ENCODE results near the gene SSR1.

SSR1 gene

DNA sequence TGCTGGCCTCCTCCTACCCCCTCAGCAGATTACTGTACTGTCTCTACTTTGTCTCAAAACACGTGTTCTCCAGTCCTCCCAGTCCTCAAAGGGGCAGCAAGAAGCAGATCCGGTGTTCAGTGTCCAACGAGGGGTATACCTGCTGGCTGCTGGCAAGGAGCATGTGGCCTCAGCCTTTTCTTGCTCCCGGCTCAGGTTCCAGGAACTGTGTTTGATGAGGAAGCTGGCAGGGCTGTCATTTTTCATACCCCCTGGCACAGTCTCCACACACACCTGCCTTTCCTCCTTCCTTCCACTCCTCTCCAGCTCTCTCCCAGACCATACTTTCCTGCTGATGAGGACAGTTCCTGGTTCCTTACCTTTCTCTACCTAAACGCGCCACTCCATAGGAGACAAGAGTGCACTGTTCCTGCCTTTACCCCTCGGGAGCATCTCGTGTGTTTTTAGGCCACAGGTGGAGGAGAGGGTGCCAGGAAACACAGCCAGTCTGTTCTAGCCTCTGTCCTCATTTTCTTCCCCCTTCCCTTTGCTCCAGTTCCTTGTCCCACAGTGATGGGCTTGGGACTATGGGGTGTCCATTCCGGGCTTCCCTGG is 77.2 kb downstream of the SSR1 start:
- no peaks in the 10 kb centered on the region for H3K27me3 ChIP-seq (ENCODE audit: insufficient read depth, poor library complexity, severe bottlenecking)
- ATAC-seq (ENCODE audit: low read depth) (peak; percentile 64), DNase-seq (ENCODE audit: low spot score) (no peak)
- H3K36me3 ChIP-seq (ENCODE audit: low read depth), result peaks cover 67% of the 10 kb centered on the region
- H3K4me3 ChIP-seq (ENCODE audit: severe bottlenecking), result no peak overlapping the region
- H3K9me3 ChIP-seq (ENCODE audit: severe bottlenecking), result no peaks in the 10 kb centered on the region
- TF ChIP-seq, protein P1, sequence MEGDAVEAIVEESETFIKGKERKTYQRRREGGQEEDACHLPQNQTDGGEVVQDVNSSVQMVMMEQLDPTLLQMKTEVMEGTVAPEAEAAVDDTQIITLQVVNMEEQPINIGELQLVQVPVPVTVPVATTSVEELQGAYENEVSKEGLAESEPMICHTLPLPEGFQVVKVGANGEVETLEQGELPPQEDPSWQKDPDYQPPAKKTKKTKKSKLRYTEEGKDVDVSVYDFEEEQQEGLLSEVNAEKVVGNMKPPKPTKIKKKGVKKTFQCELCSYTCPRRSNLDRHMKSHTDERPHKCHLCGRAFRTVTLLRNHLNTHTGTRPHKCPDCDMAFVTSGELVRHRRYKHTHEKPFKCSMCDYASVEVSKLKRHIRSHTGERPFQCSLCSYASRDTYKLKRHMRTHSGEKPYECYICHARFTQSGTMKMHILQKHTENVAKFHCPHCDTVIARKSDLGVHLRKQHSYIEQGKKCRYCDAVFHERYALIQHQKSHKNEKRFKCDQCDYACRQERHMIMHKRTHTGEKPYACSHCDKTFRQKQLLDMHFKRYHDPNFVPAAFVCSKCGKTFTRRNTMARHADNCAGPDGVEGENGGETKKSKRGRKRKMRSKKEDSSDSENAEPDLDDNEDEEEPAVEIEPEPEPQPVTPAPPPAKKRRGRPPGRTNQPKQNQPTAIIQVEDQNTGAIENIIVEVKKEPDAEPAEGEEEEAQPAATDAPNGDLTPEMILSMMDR (IDR thresholded peaks at IDR 0.05; ENCODE audit: poor library complexity, severe bottlenecking), result no peak
- peaks cover 20% of the 10 kb centered on the region for H3K4me1 ChIP-seq (ENCODE audit: insufficient read depth, poor library complexity, severe bottlenecking)
- H3K27ac ChIP-seq (ENCODE audit: poor library complexity, severe bottlenecking), result peak overlapping the region; percentile 68

DNA sequence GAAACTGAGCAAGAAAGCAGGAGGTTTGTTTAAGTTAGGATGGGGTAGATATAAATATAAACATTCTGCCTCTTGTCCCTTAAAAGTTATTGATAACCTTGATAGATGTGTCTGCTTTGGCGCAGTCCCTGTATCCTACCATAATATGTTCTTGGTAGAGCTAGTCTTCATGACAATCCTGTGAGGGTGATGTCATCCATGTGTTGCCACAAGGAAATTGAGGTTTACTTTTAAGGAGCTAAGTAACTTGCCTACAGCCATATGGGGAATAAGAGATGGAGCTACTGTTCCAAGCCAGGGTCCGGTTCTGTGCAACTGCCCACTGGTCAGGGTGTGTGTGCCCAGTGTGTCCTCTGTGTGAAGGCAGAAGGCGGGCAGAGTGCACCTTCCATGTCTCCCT is 78.5 kb downstream of the SSR1 start:
- H3K4me3 ChIP-seq (ENCODE audit: severe bottlenecking), result no peak overlapping the region
- ATAC-seq (ENCODE audit: low read depth) (no peak), DNase-seq (ENCODE audit: low spot score) (peak; percentile 32)
- H3K9me3 ChIP-seq (ENCODE audit: severe bottlenecking), result no peaks in the 10 kb centered on the region
- peaks cover 64% of the 10 kb centered on the region for H3K36me3 ChIP-seq (ENCODE audit: low read depth)
- TF ChIP-seq, protein P1 (IDR thresholded peaks at IDR 0.05; ENCODE audit: poor library complexity, severe bottlenecking), result no peak
- peaks cover 20% of the 10 kb centered on the region for H3K4me1 ChIP-seq (ENCODE audit: insufficient read depth, poor library complexity, severe bottlenecking)
- H3K27ac ChIP-seq (ENCODE audit: poor library complexity, severe bottlenecking), result peak overlapping the region; percentile 68
- H3K27me3 ChIP-seq (ENCODE audit: insufficient read depth, poor library complexity, severe bottlenecking), result no peaks in the 10 kb centered on the region

DNA sequence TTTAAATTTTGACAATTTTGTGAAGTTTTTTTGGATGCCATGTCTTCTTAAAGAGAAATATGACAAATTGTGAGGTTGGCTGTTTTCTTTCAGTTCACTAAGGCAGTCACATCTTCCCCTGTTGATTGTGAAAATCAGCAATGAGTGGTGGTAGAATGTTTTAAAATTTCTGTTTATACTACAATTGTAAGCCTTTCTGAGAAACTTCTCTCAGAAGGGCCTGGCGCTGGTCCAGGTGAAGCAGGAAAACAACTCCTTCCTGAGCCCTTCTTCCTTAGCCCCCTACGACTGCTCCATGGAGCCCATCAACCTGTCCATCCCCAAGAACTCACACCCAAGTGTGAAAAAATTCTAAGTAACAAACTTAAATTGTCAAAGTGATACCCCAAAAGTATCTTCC is 80.6 kb downstream of the SSR1 start:
- Histone ChIP-seq H3K4me3 (ENCODE audit: severe bottlenecking) (no peak overlapping the region), H3K36me3 (ENCODE audit: low read depth) (peaks cover 62% of the 10 kb centered on the region), H3K27me3 (ENCODE audit: insufficient read depth, poor library complexity, severe bottlenecking) (no peaks in the 10 kb centered on the region), H3K4me1 (ENCODE audit: insufficient read depth, poor library complexity, severe bottlenecking) (peaks cover 15% of the 10 kb centered on the region), H3K9me3 (ENCODE audit: severe bottlenecking) (no peaks in the 10 kb centered on the region), H3K27ac (ENCODE audit: poor library complexity, severe bottlenecking) (no peak overlapping the region)
- ATAC-seq (ENCODE audit: low read depth) (no peak), DNase-seq (ENCODE audit: low spot score) (peak; percentile 14)
- TF ChIP-seq, protein P1 (IDR thresholded peaks at IDR 0.05; ENCODE audit: poor library complexity, severe bottlenecking), result no peak

- H3K27me3 ChIP-seq (ENCODE audit: insufficient read depth, poor library complexity, severe bottlenecking), result no peaks in the 10 kb centered on the region
- peaks cover 11% of the 10 kb centered on the region for H3K4me1 ChIP-seq (ENCODE audit: insufficient read depth, poor library complexity, severe bottlenecking)
- DNase-seq (ENCODE audit: low spot score), result no peak
- ATAC-seq (ENCODE audit: low read depth), result no peak
- H3K4me3 ChIP-seq (ENCODE audit: severe bottlenecking), result no peak overlapping the region
- no peak overlapping the region for H3K27ac ChIP-seq (ENCODE audit: poor library complexity, severe bottlenecking)
- no peaks in the 10 kb centered on the region for H3K9me3 ChIP-seq (ENCODE audit: severe bottlenecking)
- TF ChIP-seq, protein P1 (IDR thresholded peaks at IDR 0.05; ENCODE audit: poor library complexity, severe bottlenecking), result no peak
- H3K36me3 ChIP-seq (ENCODE audit: low read depth), result peaks cover 72% of the 10 kb centered on the region
Measured at GRCh38 chr6:7230956-7231713, 81.9 kb downstream of the SSR1 start.

- Histone ChIP-seq H3K9me3 (ENCODE audit: severe bottlenecking) (no peaks in the 10 kb centered on the region), H3K27me3 (ENCODE audit: insufficient read depth, poor library complexity, severe bottlenecking) (no peaks in the 10 kb centered on the region), H3K36me3 (ENCODE audit: low read depth) (peaks cover 78% of the 10 kb centered on the region), H3K4me1 (ENCODE audit: insufficient read depth, poor library complexity, severe bottlenecking) (peaks cover 2% of the 10 kb centered on the region), H3K4me3 (ENCODE audit: severe bottlenecking) (no peak overlapping the region), H3K27ac (ENCODE audit: poor library complexity, severe bottlenecking) (no peak overlapping the region)
- ATAC-seq (ENCODE audit: low read depth), result no peak
- no peak for DNase-seq (ENCODE audit: low spot score)
- TF ChIP-seq, protein P1 (IDR thresholded peaks at IDR 0.05; ENCODE audit: poor library complexity, severe bottlenecking), result no peak
Measured at GRCh38 chr6:7230327-7230691, 82.7 kb downstream of the SSR1 start.
